Measurements from ENCODE around the gene SEMA5B. TPM values are rescaled to one million over a fixed set of nuclear protein-coding genes. Genes with fewer than 3 reads are reported as not detected.
A peak's percentile ranks its signal among the peaks of the same experiment; 100 is the strongest.

The SEMA5B gene
- total RNA-seq, 1 donor from 2014 or later = 61.1 TPM

GRCh38 chr3:123018683-123019082 is 8.9 kb downstream of the SEMA5B start:
- Mint-ChIP-seq H3K9me3 (ENCODE audit: unreplicated experiment) (peaks cover 2% of the 10 kb centered on the region), H3K4me1 (ENCODE audit: low read depth, unreplicated experiment) (peaks cover 44% of the 10 kb centered on the region), H3K4me3 (ENCODE audit: unreplicated experiment) (no peak overlapping the region), H3K36me3 (ENCODE audit: unreplicated experiment) (no peaks in the 10 kb centered on the region), H3K27me3 (ENCODE audit: unreplicated experiment) (peaks cover 3% of the 10 kb centered on the region), H3K27ac (ENCODE audit: unreplicated experiment) (no peak overlapping the region)
- no peak for DNase-seq
- TF ChIP-seq, protein P1, sequence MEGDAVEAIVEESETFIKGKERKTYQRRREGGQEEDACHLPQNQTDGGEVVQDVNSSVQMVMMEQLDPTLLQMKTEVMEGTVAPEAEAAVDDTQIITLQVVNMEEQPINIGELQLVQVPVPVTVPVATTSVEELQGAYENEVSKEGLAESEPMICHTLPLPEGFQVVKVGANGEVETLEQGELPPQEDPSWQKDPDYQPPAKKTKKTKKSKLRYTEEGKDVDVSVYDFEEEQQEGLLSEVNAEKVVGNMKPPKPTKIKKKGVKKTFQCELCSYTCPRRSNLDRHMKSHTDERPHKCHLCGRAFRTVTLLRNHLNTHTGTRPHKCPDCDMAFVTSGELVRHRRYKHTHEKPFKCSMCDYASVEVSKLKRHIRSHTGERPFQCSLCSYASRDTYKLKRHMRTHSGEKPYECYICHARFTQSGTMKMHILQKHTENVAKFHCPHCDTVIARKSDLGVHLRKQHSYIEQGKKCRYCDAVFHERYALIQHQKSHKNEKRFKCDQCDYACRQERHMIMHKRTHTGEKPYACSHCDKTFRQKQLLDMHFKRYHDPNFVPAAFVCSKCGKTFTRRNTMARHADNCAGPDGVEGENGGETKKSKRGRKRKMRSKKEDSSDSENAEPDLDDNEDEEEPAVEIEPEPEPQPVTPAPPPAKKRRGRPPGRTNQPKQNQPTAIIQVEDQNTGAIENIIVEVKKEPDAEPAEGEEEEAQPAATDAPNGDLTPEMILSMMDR (IDR thresholded peaks at IDR 0.05; ENCODE audit: partially characterized antibody, unreplicated experiment) = no peak

DNA sequence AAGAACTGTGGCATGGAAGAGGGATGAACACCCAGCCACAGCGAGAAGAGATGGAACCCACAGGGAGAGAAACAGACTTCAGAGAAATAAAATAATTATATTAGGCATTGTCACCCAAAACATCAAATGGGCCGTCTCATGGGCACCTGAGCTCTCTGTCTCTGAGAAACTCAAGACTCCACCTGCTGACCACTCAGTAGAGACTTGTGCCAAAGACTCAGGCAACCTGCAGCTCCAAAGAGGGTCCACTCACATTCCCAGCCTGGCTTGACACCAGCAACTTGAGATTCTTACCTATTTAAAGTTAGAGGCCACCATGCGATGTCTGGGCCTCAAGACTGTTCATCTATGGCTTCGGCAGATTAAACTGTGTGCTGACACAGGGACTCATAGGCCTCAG is 12.0 kb downstream of the SEMA5B start:
- TF ChIP-seq, protein P1 (IDR thresholded peaks at IDR 0.05; ENCODE audit: partially characterized antibody, unreplicated experiment) = no peak
- Mint-ChIP-seq H3K4me3 (ENCODE audit: unreplicated experiment) (no peak overlapping the region), H3K27ac (ENCODE audit: unreplicated experiment) (no peak overlapping the region)

DNA sequence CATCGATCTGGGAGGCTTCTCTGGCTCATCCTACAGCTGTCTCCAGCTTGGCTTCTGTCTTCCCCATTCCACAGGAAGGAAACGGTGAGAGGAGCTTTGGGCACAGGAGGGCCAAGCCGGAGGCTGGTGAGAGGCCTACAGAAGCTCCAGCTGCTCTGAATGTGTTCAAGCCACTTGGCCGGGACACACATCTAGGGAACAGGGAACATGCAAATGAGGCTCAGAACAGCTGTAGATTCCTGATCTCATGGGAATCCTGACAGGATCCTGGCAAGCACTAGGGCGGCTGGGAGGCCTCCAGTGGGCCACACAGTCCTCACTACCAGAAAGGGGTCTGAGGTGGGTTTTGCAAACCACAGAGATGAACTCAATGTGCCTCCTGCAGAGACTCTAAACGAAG is 13.7 kb downstream of the SEMA5B start:
- H3K9me3 Mint-ChIP-seq (ENCODE audit: unreplicated experiment) = peaks cover 3% of the 10 kb centered on the region
- peaks cover 4% of the 10 kb centered on the region for H3K36me3 Mint-ChIP-seq (ENCODE audit: unreplicated experiment)
- H3K4me3 Mint-ChIP-seq (ENCODE audit: unreplicated experiment) = peak overlapping the region; percentile 38
- H3K27ac Mint-ChIP-seq (ENCODE audit: unreplicated experiment) = no peak overlapping the region
- H3K27me3 Mint-ChIP-seq (ENCODE audit: unreplicated experiment) = peaks cover 4% of the 10 kb centered on the region
- H3K4me1 Mint-ChIP-seq (ENCODE audit: low read depth, unreplicated experiment) = peaks cover 23% of the 10 kb centered on the region
- DNase-seq = no peak
- TF ChIP-seq, protein P1 (IDR thresholded peaks at IDR 0.05; ENCODE audit: partially characterized antibody, unreplicated experiment) = no peak

More for the DNA sequence above, 12.0 kb downstream of the SEMA5B start:
- H3K27me3 Mint-ChIP-seq (ENCODE audit: unreplicated experiment) = peaks cover 3% of the 10 kb centered on the region
- H3K36me3 Mint-ChIP-seq (ENCODE audit: unreplicated experiment) = no peaks in the 10 kb centered on the region
- DNase-seq = no peak
- H3K9me3 Mint-ChIP-seq (ENCODE audit: unreplicated experiment) = peaks cover 5% of the 10 kb centered on the region
- peaks cover 22% of the 10 kb centered on the region for H3K4me1 Mint-ChIP-seq (ENCODE audit: low read depth, unreplicated experiment)

- Mint-ChIP-seq H3K9me3 (ENCODE audit: unreplicated experiment) (peaks cover 3% of the 10 kb centered on the region), H3K4me1 (ENCODE audit: low read depth, unreplicated experiment) (peaks cover 19% of the 10 kb centered on the region), H3K36me3 (ENCODE audit: unreplicated experiment) (peaks cover 4% of the 10 kb centered on the region), H3K27ac (ENCODE audit: unreplicated experiment) (no peak overlapping the region), H3K4me3 (ENCODE audit: unreplicated experiment) (no peak overlapping the region), H3K27me3 (ENCODE audit: unreplicated experiment) (peaks cover 7% of the 10 kb centered on the region)
- TF ChIP-seq, protein P1 (IDR thresholded peaks at IDR 0.05; ENCODE audit: partially characterized antibody, unreplicated experiment) = no peak
- no peak for DNase-seq
Observed at GRCh38 chr3:123012652-123013051, 14.9 kb downstream of the SEMA5B start.

DNA sequence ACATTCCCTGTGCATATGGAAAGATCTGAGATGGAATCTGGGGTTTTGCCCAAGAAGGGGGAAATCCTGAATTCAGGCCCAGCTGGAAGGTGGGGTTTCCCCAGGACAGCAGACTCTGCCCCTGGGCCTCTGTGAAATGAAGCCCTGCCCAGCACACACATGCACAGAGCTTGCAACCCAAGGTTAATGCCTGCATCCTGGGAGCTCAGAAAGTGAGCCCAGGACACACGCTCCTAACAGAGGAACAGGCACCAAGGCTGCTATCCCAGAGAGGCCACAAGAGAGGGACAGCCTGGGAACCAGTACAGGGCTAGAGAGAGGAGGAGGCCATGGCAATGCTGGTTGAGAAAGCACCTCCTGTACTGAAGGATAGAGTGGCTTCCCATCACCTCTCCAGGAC is 16.1 kb downstream of the SEMA5B start:
- no peak overlapping the region for H3K4me3 Mint-ChIP-seq (ENCODE audit: unreplicated experiment)
- peaks cover 3% of the 10 kb centered on the region for H3K9me3 Mint-ChIP-seq (ENCODE audit: unreplicated experiment)
- peaks cover 4% of the 10 kb centered on the region for H3K36me3 Mint-ChIP-seq (ENCODE audit: unreplicated experiment)
- peaks cover 7% of the 10 kb centered on the region for H3K27me3 Mint-ChIP-seq (ENCODE audit: unreplicated experiment)
- DNase-seq = no peak
- peaks cover 27% of the 10 kb centered on the region for H3K4me1 Mint-ChIP-seq (ENCODE audit: low read depth, unreplicated experiment)
- no peak overlapping the region for H3K27ac Mint-ChIP-seq (ENCODE audit: unreplicated experiment)
- TF ChIP-seq, protein P1 (IDR thresholded peaks at IDR 0.05; ENCODE audit: partially characterized antibody, unreplicated experiment) = no peak

Measured in glutamatergic neuron (in vitro differentiated cells).